Measurements from ENCODE around the gene BDH2.

DNA sequence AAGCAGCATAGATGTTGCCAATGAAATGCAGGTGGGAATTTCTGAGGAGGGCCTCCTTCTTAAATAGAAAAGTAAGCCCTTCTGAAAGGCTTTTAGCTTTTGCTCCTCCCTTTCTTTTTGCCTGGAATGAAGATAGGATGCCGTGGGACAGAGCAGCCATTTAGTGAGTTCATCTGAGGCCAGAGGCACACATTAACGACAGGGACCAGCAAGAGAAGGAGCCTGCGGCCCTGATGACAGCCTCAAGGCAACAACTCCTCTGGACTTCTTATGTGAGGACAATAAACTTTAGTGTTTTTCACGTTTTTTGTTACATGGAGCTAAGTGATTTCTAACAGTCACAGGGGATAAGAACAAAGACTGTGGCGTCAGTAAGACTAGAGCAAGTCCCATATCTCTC is 1.1 kb upstream of the BDH2 start:
- no peak for TF ChIP-seq EZH2 (IDR thresholded peaks at IDR 0.05; ENCODE audit: borderline replicate concordance, insufficient read depth, low read length, poor library complexity, severe bottlenecking)
- TF ChIP-seq, protein P1, sequence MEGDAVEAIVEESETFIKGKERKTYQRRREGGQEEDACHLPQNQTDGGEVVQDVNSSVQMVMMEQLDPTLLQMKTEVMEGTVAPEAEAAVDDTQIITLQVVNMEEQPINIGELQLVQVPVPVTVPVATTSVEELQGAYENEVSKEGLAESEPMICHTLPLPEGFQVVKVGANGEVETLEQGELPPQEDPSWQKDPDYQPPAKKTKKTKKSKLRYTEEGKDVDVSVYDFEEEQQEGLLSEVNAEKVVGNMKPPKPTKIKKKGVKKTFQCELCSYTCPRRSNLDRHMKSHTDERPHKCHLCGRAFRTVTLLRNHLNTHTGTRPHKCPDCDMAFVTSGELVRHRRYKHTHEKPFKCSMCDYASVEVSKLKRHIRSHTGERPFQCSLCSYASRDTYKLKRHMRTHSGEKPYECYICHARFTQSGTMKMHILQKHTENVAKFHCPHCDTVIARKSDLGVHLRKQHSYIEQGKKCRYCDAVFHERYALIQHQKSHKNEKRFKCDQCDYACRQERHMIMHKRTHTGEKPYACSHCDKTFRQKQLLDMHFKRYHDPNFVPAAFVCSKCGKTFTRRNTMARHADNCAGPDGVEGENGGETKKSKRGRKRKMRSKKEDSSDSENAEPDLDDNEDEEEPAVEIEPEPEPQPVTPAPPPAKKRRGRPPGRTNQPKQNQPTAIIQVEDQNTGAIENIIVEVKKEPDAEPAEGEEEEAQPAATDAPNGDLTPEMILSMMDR (IDR thresholded peaks at IDR 0.05; ENCODE audit: poor library complexity, severe bottlenecking), result no peak
- TF ChIP-seq, protein P2, sequence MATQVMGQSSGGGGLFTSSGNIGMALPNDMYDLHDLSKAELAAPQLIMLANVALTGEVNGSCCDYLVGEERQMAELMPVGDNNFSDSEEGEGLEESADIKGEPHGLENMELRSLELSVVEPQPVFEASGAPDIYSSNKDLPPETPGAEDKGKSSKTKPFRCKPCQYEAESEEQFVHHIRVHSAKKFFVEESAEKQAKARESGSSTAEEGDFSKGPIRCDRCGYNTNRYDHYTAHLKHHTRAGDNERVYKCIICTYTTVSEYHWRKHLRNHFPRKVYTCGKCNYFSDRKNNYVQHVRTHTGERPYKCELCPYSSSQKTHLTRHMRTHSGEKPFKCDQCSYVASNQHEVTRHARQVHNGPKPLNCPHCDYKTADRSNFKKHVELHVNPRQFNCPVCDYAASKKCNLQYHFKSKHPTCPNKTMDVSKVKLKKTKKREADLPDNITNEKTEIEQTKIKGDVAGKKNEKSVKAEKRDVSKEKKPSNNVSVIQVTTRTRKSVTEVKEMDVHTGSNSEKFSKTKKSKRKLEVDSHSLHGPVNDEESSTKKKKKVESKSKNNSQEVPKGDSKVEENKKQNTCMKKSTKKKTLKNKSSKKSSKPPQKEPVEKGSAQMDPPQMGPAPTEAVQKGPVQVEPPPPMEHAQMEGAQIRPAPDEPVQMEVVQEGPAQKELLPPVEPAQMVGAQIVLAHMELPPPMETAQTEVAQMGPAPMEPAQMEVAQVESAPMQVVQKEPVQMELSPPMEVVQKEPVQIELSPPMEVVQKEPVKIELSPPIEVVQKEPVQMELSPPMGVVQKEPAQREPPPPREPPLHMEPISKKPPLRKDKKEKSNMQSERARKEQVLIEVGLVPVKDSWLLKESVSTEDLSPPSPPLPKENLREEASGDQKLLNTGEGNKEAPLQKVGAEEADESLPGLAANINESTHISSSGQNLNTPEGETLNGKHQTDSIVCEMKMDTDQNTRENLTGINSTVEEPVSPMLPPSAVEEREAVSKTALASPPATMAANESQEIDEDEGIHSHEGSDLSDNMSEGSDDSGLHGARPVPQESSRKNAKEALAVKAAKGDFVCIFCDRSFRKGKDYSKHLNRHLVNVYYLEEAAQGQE (IDR thresholded peaks at IDR 0.05; ENCODE audit: borderline replicate concordance), result no peak
